Muscle layer of colon (tissue), 2 donors: ENCODE data around the gene SETD1B.
"Not testable (repeated sequence)": the region's sequence is repeated elsewhere in the genome, so short reads cannot be mapped to it uniquely, and the experiment has no call there.

Experiments
- H3K27ac ChIP-seq: one replicate; pipeline ENCODE4 v1.7.0; 2013; ENCODE audit warnings: low read depth, mild to moderate bottlenecking, low read length, moderate library complexity
- H3K27me3 ChIP-seq, 2 donors: one replicate each; pipeline ENCODE4 v1.7.0; 2013; ENCODE audit warnings: low read length in 2 of 2, mild to moderate bottlenecking in 2 of 2; ENCODE audit not compliant: insufficient read depth in 2 of 2, control insufficient read depth in 1 of 2
- H3K36me3 ChIP-seq: one replicate; pipeline ENCODE4 v1.7.0; 2013; ENCODE audit warnings: mild to moderate bottlenecking, low read length; ENCODE audit not compliant: insufficient read depth
- H3K4me1 ChIP-seq: one replicate; pipeline ENCODE4 v1.7.0; 2013; ENCODE audit warnings: mild to moderate bottlenecking, low read length; ENCODE audit not compliant: insufficient read depth
- H3K4me3 ChIP-seq, 2 donors: one replicate each; pipeline ENCODE4 v1.7.0; 2013; ENCODE audit warnings: low read length in 2 of 2, low read depth in 1 of 2, mild to moderate bottlenecking in 1 of 2, moderate library complexity in 1 of 2
- H3K9ac ChIP-seq: one replicate; pipeline ENCODE4 v1.7.0; 2013; ENCODE audit warnings: low read length
- H3K9me3 ChIP-seq: one replicate; pipeline ENCODE4 v1.7.0; 2013; ENCODE audit warnings: mild to moderate bottlenecking, low read length
- donor health status: abdominal sarcoma.
- donor health status: Adenocarcinoma of cecum.

SETD1B gene

DNA sequence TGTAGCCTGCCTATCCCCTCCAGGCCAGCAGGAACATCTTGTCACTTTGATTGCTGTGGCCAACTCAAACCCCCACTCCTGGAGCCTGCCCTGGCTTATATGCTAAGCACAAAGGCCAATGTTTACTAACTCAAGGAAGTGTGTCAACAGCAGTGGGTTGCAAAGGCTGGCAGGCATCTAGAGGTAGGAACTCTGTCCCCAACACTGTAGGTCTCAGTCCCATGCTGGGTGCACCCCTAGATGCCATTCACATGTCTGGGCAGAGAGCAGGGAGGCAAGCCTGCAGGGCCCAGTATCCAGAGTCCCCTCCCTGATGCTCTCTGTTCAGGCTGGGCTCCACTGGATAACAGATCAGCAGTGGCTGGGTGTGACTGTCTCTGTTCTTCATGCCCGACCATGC lies 56.4 kb downstream of the SETD1B start:
- H3K9ac ChIP-seq = no peak overlapping the region
- no peak overlapping the region for H3K27ac ChIP-seq
- peaks cover 25% of the 10 kb centered on the region for H3K4me1 ChIP-seq
- H3K36me3 ChIP-seq = no peaks in the 10 kb centered on the region
- H3K9me3 ChIP-seq = no peaks in the 10 kb centered on the region
- H3K4me3 ChIP-seq = no peak overlapping the region
- no peaks in the 10 kb centered on the region for H3K27me3 ChIP-seq

DNA sequence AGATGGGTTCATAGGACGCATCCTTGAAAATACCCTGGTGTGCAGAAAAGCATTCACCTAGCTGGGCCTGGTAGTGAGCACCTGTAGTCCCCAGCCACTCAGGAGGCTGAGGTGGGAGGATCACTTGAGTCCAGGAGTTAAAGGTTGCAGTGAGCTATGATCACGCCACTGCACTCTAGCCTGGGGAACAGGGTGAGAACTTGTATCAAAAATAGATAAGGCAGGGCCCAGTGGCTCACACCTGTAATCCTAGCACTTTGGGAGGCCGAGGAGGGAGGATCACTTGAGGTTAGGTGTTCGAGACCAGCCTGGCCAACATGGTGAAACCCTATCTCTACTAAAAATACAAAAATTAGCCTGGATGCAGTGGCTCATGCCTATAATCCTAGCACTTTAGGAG lies 56.9 kb downstream of the SETD1B start:
- H3K36me3 ChIP-seq, H3K27me3 ChIP-seq, H3K4me3 ChIP-seq, H3K9ac ChIP-seq, H3K27ac ChIP-seq, H3K9me3 ChIP-seq: not testable (repeated sequence)
- H3K4me1 ChIP-seq = peaks cover 25% of the 10 kb centered on the region

DNA sequence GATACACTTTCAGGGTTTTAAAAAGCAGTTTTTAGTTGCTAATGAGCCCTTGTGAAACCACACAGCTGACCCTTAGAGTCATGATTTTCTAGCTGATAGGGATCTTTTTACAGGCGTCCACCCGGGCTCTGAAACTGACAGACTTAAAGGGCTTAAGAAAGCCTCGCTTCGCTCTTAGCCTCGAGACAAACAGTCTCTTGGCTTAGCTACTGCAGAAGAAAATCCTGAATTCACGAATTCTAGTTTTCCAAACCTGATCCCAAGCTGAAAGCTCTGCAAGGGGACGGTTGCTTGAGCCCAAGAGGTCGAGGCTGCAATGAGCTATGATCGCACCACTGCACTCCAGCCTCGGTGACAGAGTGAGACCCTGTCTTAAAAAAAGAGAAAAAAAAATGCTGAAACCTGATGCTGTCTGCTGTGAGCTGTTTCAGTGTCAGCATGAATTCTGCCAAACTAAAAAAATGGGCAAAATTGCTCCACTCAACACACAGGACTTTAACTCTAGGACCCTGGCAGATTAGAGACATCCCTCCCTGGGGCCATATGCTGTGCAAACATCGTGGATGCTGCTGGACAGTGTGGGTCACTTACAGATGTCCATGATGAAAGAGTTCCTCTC lies 57.9 kb downstream of the SETD1B start:
- no peaks in the 10 kb centered on the region for H3K36me3 ChIP-seq
- peaks cover 25% of the 10 kb centered on the region for H3K4me1 ChIP-seq
- H3K9me3 ChIP-seq = no peaks in the 10 kb centered on the region
- no peak overlapping the region for H3K27ac ChIP-seq
- no peak overlapping the region for H3K4me3 ChIP-seq
- H3K9ac ChIP-seq = no peak overlapping the region
- no peaks in the 10 kb centered on the region for H3K27me3 ChIP-seq

DNA sequence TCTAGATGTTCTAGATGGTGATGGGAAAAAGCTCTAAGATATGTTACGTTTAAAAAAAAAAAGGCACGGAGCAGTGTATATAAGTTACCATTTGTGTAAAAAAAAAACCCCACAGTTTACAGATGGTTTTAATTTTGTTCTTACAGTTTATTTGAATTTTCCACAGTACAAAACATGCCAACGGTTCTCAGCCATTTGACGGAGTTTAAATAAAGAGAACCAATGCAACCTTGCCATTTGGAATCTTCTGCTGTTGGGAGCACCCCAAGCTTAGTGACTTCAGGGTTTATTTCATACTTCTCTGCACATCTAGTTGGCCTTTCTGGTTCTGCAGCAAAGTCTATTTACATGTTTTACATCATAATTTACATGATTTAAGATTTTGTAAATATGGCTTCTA lies 62.5 kb downstream of the SETD1B start:
- H3K27ac ChIP-seq = no peak overlapping the region
- no peaks in the 10 kb centered on the region for H3K27me3 ChIP-seq
- no peaks in the 10 kb centered on the region for H3K36me3 ChIP-seq
- H3K4me1 ChIP-seq = peaks cover 8% of the 10 kb centered on the region
- no peak overlapping the region for H3K4me3 ChIP-seq
- H3K9me3 ChIP-seq = no peaks in the 10 kb centered on the region
- no peak overlapping the region for H3K9ac ChIP-seq

- H3K9me3 ChIP-seq, H3K4me3 ChIP-seq, H3K27ac ChIP-seq, H3K27me3 ChIP-seq, H3K36me3 ChIP-seq, H3K9ac ChIP-seq: not testable (repeated sequence)
- H3K4me1 ChIP-seq = peaks cover 14% of the 10 kb centered on the region
Measured at GRCh38 chr12:121869229-121869628, 65.4 kb downstream of the SETD1B start.

GRCh38 chr12:121871467-121871866 lies 67.7 kb downstream of the SETD1B start:
- H3K4me3 ChIP-seq = no peak overlapping the region
- H3K36me3 ChIP-seq = no peaks in the 10 kb centered on the region
- H3K4me1 ChIP-seq = peaks cover 14% of the 10 kb centered on the region
- no peaks in the 10 kb centered on the region for H3K9me3 ChIP-seq
- no peaks in the 10 kb centered on the region for H3K27me3 ChIP-seq
- no peak overlapping the region for H3K27ac ChIP-seq
- no peak overlapping the region for H3K9ac ChIP-seq

- no peak overlapping the region for H3K9ac ChIP-seq
- no peak overlapping the region for H3K4me3 ChIP-seq
- H3K36me3 ChIP-seq = no peaks in the 10 kb centered on the region
- H3K27me3 ChIP-seq = no peaks in the 10 kb centered on the region
- peaks cover 14% of the 10 kb centered on the region for H3K4me1 ChIP-seq
- H3K9me3 ChIP-seq = no peaks in the 10 kb centered on the region
- peak overlapping the region; percentile 65 for H3K27ac ChIP-seq
Measured at GRCh38 chr12:121872546-121873215, 68.9 kb downstream of the SETD1B start.

- no peak overlapping the region for H3K4me3 ChIP-seq
- peak overlapping the region; percentile 65 for H3K27ac ChIP-seq
- no peak overlapping the region for H3K9ac ChIP-seq
- no peaks in the 10 kb centered on the region for H3K27me3 ChIP-seq
- no peaks in the 10 kb centered on the region for H3K9me3 ChIP-seq
- no peaks in the 10 kb centered on the region for H3K36me3 ChIP-seq
- H3K4me1 ChIP-seq = peaks cover 14% of the 10 kb centered on the region
Measured at GRCh38 chr12:121873216-121873569, 69.4 kb downstream of the SETD1B start.

- Histone ChIP-seq H3K9ac (no peak overlapping the region), H3K27me3 (no peaks in the 10 kb centered on the region), H3K36me3 (no peaks in the 10 kb centered on the region), H3K4me3 (no peak overlapping the region), H3K9me3 (no peaks in the 10 kb centered on the region), H3K27ac (no peak overlapping the region), H3K4me1 (peaks cover 14% of the 10 kb centered on the region)
Measured at GRCh38 chr12:121874071-121874470, 70.3 kb downstream of the SETD1B start.

DNA sequence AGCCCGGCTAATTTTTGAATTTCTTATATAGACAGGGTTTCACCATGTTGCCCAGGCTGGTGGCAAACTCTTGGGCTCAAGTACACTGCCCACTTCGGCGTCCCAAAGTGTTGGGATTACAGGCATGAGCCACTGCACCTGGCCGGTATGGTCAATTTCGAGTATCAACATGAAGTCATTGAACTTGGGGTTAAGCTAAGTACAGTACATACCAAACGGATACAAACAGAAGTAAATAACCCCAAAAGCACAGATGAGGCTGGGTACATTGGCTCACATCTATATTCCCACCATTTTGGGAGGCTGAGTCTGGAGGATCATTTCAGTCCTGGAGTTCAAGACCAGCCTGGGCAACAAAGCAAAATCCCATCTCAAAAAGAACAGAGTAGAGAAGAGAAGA lies 71.8 kb downstream of the SETD1B start:
- H3K27me3 ChIP-seq = no peaks in the 10 kb centered on the region
- H3K9ac ChIP-seq = no peak overlapping the region
- no peak overlapping the region for H3K27ac ChIP-seq
- peaks cover 14% of the 10 kb centered on the region for H3K4me1 ChIP-seq
- H3K9me3 ChIP-seq = no peaks in the 10 kb centered on the region
- no peak overlapping the region for H3K4me3 ChIP-seq
- no peaks in the 10 kb centered on the region for H3K36me3 ChIP-seq

- H3K36me3 ChIP-seq, H3K4me3 ChIP-seq, H3K9ac ChIP-seq, H3K27me3 ChIP-seq, H3K27ac ChIP-seq, H3K9me3 ChIP-seq: not testable (repeated sequence)
- H3K4me1 ChIP-seq = peaks cover 14% of the 10 kb centered on the region
Measured at GRCh38 chr12:121876080-121876447, 72.3 kb downstream of the SETD1B start.
